Effector memory CD4-positive, alpha-beta T cell (primary cell): ENCODE data around the gene UBAP1L.
"Not testable (repeated sequence)": the region's sequence is repeated elsewhere in the genome, so short reads cannot be mapped to it uniquely, and the experiment has no call there.

ENCODE experiments used
- DNase-seq, 3 donors: peaks; one replicate each; pipeline ENCODE4 v3.0.0-alpha.2; 2020
- H3K27ac ChIP-seq: 2 replicates; pipeline ENCODE4 v1.7.0; 2013; ENCODE audit warnings: mild to moderate bottlenecking, low read length, moderate library complexity; ENCODE audit not compliant: insufficient read depth, poor library complexity, severe bottlenecking
- H3K27me3 ChIP-seq: replicated peaks from 2 replicates; pipeline ENCODE4 v1.7.0; 2013; ENCODE audit warnings: mild to moderate bottlenecking, low read length; ENCODE audit not compliant: insufficient read depth, control insufficient read depth, poor library complexity, severe bottlenecking
- H3K36me3 ChIP-seq: 2 replicates; pipeline ENCODE4 v1.7.0; 2013; ENCODE audit warnings: mild to moderate bottlenecking, low read length, moderate library complexity; ENCODE audit not compliant: control insufficient read depth, insufficient read depth
- H3K4me1 ChIP-seq: 2 replicates; pipeline ENCODE4 v1.7.0; 2013; ENCODE audit warnings: low read length, mild to moderate bottlenecking; ENCODE audit not compliant: control insufficient read depth, insufficient read depth, poor library complexity, severe bottlenecking
- H3K4me3 ChIP-seq: 2 replicates; pipeline ENCODE4 v1.7.0; 2013; ENCODE audit warnings: low read length, low read depth, mild to moderate bottlenecking; ENCODE audit not compliant: insufficient read depth, poor library complexity, severe bottlenecking
- H3K9me3 ChIP-seq: 2 replicates; pipeline ENCODE4 v1.7.0; 2013; ENCODE audit warnings: mild to moderate bottlenecking, low read length, moderate library complexity; ENCODE audit not compliant: control insufficient read depth

UBAP1L gene

DNA sequence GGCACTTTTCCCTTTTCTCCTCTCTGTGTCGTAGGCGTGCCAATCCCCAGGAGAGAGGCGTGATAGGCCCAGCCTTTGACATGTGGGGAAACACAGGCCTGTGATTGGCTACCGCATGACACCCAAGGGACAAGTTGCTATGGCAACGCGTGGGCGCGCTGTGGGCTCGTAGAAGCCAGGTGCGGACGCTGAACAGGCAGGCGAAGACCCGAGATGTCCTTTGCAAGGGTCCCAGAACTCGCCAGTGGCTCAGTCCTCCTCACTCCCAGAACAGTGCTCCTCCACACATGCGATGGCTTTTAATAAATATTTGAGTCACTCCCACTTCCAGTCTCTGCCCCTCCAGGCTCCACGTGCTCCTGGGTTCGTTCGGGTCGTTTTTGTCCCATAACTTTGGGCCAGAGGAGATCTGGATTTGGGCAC, 65.6 kb downstream of the UBAP1L start:
- peaks cover 11% of the 10 kb centered on the region for H3K4me1 ChIP-seq
- no peaks in the 10 kb centered on the region for H3K9me3 ChIP-seq
- H3K36me3 ChIP-seq, result no peaks in the 10 kb centered on the region
- no peaks in the 10 kb centered on the region for H3K27me3 ChIP-seq
- peak; percentile 69 to 81 (median 75) for DNase-seq
- no peak overlapping the region for H3K27ac ChIP-seq
- H3K4me3 ChIP-seq, result peak overlapping the region; percentile 44

DNA sequence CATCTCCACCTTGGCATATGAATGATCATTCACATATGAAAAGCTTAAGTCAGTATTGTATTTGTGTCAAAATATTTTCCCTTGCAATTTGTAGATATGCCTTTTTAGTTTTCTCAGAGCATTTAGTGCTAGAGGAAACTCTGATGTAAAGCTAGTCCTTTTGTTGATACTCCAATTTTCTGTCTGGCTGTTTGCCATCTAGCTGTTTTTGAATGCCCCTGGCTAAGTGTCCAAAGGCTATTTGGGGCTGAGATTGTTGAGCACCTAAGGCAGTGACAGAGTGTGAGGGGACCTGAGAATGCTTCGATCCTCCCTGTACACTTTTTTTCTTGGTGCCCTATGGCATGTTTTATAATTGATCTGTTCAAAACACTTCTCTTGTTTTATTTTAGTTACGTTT, 66.8 kb downstream of the UBAP1L start:
- Histone ChIP-seq H3K4me1 (peaks cover 11% of the 10 kb centered on the region), H3K36me3 (no peaks in the 10 kb centered on the region), H3K27ac (no peak overlapping the region), H3K27me3 (no peaks in the 10 kb centered on the region), H3K4me3 (no peak overlapping the region), H3K9me3 (no peaks in the 10 kb centered on the region)
- DNase-seq, result no peak

DNA sequence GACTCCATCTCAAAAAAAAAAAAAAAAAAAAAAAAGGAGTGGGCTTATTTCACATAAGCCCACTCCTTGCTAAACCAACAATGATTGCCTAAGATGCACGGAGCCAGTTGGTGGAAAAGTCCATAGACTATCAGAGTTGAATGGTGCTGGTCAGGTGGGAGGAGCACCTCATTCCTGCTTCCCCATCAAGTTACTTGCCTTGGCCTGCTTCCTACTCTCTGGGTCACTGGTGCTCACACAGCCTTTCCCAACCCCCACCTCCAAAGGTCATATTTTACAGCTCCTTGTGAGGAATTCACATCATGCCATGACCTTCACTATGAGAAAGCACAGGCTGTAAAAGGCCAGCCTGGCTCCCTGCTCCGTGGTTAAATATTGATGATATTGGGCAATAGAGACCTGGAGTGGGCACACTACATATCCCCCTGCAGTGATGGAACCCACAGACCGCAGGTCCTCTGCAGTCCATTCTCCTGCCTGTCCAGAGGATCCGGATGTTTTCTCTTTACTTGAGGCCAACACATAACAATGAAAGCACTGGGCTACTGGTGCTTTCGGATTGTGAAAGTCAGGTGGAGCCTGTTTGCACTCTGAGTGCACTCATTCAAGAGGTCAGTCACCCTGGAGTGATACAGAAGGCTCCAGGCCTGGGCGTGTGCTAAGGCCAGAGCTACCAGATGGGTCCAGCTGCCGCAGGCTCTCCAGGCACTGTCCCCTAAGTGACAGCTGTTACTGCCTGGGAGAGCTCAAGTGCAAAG, 70.1 kb downstream of the UBAP1L start, which contains the start of gene SLC51B:
Gene SLC51B, plus strand, starts transcription at position 664 of the 758 bp plus-strand sequence. CDS start 4,618 bp downstream, outside the sequence.
- no peak within 1 kb of the TSS for H3K4me3 ChIP-seq
- H3K27ac ChIP-seq, result no peak within 1 kb of the TSS
- DNase-seq, result no peak
- H3K9me3 ChIP-seq, result no peaks in the 10 kb centered on the region
- peaks cover 10% of the 10 kb centered on the region for H3K4me1 ChIP-seq
- no peaks in the 10 kb centered on the region for H3K36me3 ChIP-seq
- H3K27me3 ChIP-seq, result no peaks in the 10 kb centered on the region

DNA sequence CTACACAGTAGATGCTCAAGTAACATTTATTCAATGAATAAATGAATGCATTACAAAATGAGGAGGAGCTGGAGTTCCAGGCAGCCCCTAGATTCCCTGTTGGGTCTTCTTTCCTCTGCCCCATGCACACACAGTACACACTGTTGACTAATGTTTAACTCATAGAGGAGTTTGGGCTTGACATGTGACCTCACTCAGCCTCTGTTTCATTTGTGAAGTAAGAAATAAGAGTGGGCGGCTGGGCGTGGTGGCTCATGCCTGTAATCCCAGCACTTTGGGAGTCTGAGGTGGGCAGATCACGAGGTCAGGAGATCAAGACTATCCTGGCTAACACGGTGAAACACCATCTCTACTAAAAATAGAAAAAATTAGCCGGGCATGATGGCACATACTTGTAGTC, 70.8 kb downstream of the UBAP1L start:
- DNase-seq, H3K9me3 ChIP-seq: not testable (repeated sequence)

DNA sequence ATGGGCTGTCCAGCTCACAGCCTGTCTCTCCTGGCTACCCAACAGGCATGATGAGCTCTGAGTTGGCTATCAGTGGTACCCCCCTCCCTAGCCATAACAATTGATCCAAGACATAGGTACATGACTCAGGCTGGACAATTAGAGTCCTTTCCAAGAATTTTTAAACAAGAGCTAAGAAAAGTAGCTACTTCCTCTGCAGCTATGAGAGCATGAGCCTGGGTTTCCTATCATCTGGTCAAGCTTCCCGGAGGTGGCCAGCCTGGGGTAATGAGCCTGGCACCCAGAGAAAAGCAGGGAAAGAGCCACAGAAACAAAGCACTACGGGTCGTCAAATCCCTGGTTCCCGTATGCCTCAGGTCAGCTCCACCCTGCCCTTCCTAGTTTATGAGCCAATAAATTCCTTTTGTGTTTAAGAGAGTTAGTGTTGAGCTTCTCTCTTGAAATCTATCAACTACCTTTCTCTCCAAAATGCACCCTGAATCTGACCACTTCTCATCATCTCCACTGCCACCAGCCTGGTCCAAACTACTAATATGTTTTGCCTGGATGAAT, 72.1 kb downstream of the UBAP1L start:
- H3K9me3 ChIP-seq, result no peaks in the 10 kb centered on the region
- no peaks in the 10 kb centered on the region for H3K4me1 ChIP-seq
- DNase-seq, result no peak
- H3K27ac ChIP-seq, result no peak overlapping the region
- no peaks in the 10 kb centered on the region for H3K27me3 ChIP-seq
- no peaks in the 10 kb centered on the region for H3K36me3 ChIP-seq
- no peak overlapping the region for H3K4me3 ChIP-seq

More for the DNA sequence above, 70.8 kb downstream of the UBAP1L start:
- H3K27ac ChIP-seq, H3K36me3 ChIP-seq, H3K4me3 ChIP-seq, H3K4me1 ChIP-seq, H3K27me3 ChIP-seq: not testable (repeated sequence)
